ENCODE measurements around the gene WDPCP.

GRCh38 chr2:63378589-63378988 is 209.7 kb downstream of the WDPCP start:
- TF ChIP-seq, protein P1, sequence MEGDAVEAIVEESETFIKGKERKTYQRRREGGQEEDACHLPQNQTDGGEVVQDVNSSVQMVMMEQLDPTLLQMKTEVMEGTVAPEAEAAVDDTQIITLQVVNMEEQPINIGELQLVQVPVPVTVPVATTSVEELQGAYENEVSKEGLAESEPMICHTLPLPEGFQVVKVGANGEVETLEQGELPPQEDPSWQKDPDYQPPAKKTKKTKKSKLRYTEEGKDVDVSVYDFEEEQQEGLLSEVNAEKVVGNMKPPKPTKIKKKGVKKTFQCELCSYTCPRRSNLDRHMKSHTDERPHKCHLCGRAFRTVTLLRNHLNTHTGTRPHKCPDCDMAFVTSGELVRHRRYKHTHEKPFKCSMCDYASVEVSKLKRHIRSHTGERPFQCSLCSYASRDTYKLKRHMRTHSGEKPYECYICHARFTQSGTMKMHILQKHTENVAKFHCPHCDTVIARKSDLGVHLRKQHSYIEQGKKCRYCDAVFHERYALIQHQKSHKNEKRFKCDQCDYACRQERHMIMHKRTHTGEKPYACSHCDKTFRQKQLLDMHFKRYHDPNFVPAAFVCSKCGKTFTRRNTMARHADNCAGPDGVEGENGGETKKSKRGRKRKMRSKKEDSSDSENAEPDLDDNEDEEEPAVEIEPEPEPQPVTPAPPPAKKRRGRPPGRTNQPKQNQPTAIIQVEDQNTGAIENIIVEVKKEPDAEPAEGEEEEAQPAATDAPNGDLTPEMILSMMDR (IDR thresholded peaks at IDR 0.05) = no peak
- no peak for TF ChIP-seq POLR2A (IDR thresholded peaks at IDR 0.05)
